Gastrocnemius medialis (tissue), 4 donors: ENCODE measurements around the gene IGLL5.

Source experiments
- POLR2A ChIP-seq, 2 donors: fragments of 450-650 bp; IDR thresholded peaks; one replicate each; pipeline ENCODE4 v1.6.1; 2017; ENCODE audit warnings: antibody characterized with exemption in 2 of 2, mild to moderate bottlenecking in 2 of 2, moderate library complexity in 2 of 2
- TF ChIP-seq, protein P1 (sequence below), 5 experiments: fragments of 450-650 bp in 3 of 5; fragments of 200-600 bp in 2 of 5; sonication (generic) in 2 of 5; IDR thresholded peaks in 4 of 5; conservative IDR thresholded peaks in 1 of 5; 1 replicate in 4 of 5; 2 replicates in 1 of 5; pipeline ENCODE4 v1.5.1; 2016 to 2019; ENCODE audit warnings: antibody characterized with exemption in 5 of 5, mild to moderate bottlenecking in 3 of 5, moderate library complexity in 3 of 5

DNA sequence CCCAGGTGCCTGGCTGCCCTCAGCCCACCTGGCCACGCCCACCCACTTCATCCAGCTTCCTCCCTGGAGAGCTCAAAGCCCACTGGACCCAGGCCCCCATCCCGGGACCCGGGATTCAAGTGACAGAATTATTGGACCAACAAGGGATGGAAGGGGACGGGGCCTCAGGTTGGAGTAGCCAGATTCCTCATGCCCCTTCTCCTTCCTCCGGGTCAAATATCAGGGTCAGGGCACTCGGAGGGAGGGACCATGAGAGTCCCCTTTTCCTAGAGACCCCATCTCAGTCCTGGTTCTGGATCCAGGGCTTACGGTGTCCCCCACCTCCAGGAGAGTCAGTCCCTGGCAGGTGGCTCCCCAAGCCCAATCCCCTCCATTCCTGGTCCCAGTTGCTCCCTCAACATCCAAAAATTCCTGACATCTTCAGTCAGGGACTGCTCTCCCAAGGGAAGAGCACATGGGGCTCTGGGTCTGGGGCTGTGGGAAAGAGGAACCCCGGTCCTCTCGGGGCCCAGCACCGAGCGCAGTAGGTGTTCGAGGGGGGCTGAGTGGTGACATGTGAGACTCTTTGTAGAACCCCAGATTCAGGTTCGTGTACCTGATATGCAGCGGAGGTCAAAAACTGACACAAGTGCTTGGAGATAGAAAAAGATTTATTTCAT lies 37.7 kb downstream of the IGLL5 start:
- TF ChIP-seq, protein P1, sequence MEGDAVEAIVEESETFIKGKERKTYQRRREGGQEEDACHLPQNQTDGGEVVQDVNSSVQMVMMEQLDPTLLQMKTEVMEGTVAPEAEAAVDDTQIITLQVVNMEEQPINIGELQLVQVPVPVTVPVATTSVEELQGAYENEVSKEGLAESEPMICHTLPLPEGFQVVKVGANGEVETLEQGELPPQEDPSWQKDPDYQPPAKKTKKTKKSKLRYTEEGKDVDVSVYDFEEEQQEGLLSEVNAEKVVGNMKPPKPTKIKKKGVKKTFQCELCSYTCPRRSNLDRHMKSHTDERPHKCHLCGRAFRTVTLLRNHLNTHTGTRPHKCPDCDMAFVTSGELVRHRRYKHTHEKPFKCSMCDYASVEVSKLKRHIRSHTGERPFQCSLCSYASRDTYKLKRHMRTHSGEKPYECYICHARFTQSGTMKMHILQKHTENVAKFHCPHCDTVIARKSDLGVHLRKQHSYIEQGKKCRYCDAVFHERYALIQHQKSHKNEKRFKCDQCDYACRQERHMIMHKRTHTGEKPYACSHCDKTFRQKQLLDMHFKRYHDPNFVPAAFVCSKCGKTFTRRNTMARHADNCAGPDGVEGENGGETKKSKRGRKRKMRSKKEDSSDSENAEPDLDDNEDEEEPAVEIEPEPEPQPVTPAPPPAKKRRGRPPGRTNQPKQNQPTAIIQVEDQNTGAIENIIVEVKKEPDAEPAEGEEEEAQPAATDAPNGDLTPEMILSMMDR (IDR thresholded peaks at IDR 0.05 in 4 of 5, conservative IDR thresholded peaks at IDR 0.05 in 1 of 5): no peak
- no peak for TF ChIP-seq POLR2A (IDR thresholded peaks at IDR 0.05)
